K562 (cell line): ENCODE results near the gene INSR. TPM values are rescaled to one million over a fixed set of nuclear protein-coding genes. Genes with fewer than 3 reads are reported as not detected.

ENCODE experiments used
- ATAC-seq: fragments of 200-7000 bp; cut with Tn5 transposase; 3 replicates; pipeline ENCODE4 v1.9.1; 2020; ENCODE audit warnings: moderate library complexity
- BruUV-seq: library from RNA; stranded (reverse); fragments of 400-500 nt; replicated peaks from 2 replicates; lab custom pipeline; 2021; lab: Mats Ljungman, UMichigan
- CTCF ChIA-PET: fragments of 300-600 bp; formaldehyde crosslinking; extraction: SDS; loops from one replicate; lab custom pipeline; 2021; ENCODE audit warnings: low intra/inter-chr PET ratio; lab: Yijun Ruan, JAX
- POLR2A ChIA-PET: fragments of 300-600, 350-650 bp; sonication (Branson Sonifier 250); formaldehyde crosslinking; extraction: SDS; loops from one replicate; lab custom pipeline; 2021; ENCODE audit warnings: antibody characterized with exemption, inconsistent platforms; lab: Yijun Ruan, JAX
- DNase-seq, 4 experiments: peaks; one replicate each; pipeline versions ENCODE4 v3.0.0 to v3.0.0-alpha.2; 2011 to 2018; ENCODE audit warnings: low spot score in 3 of 4, mixed read lengths in 3 of 4; ENCODE audit errors: extremely low read depth in 1 of 4
- FAIRE-seq: peaks from 2 replicates; lab custom pipeline; 2011; peaks lifted over from hg19 to GRCh38; lab: Jason Lieb, UNC
- H2AFZ ChIP-seq: 2 replicates; pipeline ENCODE4 v1.6.0; 2011; ENCODE audit warnings: low read depth, low read length, control low read depth, inconsistent platforms
- H3K27ac ChIP-seq: fragments of 200-600 bp; 3 replicates; pipeline ENCODE4 v1.8.0; 2011; ENCODE audit warnings: low read depth, mild to moderate bottlenecking, control low read depth, inconsistent platforms, low read length, moderate library complexity, mixed read lengths; ENCODE audit errors: extremely low read depth
- H3K27me3 ChIP-seq, 2 experiments: fragments of 300-600 bp in 1 of 2; 2 replicates in 1 of 2; 3 replicates in 1 of 2; pipeline versions ENCODE4 v1.6.0 to v1.8.0; 2011; ENCODE audit warnings: inconsistent platforms in 2 of 2, low read length in 2 of 2, mild to moderate bottlenecking in 1 of 2, mixed read lengths in 1 of 2, moderate library complexity in 1 of 2; ENCODE audit not compliant: control insufficient read depth in 2 of 2, insufficient read depth in 2 of 2
- H3K36me3 ChIP-seq: fragments of 300-600 bp; 3 replicates; pipeline ENCODE4 v1.8.0; 2011; ENCODE audit warnings: mild to moderate bottlenecking, low read length, inconsistent platforms; ENCODE audit not compliant: control insufficient read depth, insufficient read depth
- H3K4me1 ChIP-seq, 2 experiments: fragments of 200-600 bp in 1 of 2; replicated peaks in 1 of 2; 2 replicates in 1 of 2; 3 replicates in 1 of 2; pipeline versions ENCODE4 v1.5.1 to v1.8.0; 2011; ENCODE audit warnings: inconsistent platforms in 2 of 2, low read length in 2 of 2, mild to moderate bottlenecking in 1 of 2, mixed read lengths in 1 of 2, moderate library complexity in 1 of 2; ENCODE audit not compliant: control insufficient read depth in 2 of 2, insufficient read depth in 2 of 2
- H3K4me2 ChIP-seq: 2 replicates; pipeline ENCODE4 v1.6.1; 2011; ENCODE audit warnings: low read length, control low read depth, inconsistent platforms, mixed read lengths; ENCODE audit not compliant: insufficient read depth
- H3K4me3 ChIP-seq: fragments of 200-600 bp; sonication (generic), shearing (Covaris generic); 2 replicates; pipeline ENCODE4 v1.5.1; 2016; ENCODE audit warnings: control low read depth, inconsistent platforms
- H3K79me2 ChIP-seq: fragments of 200-600 bp; 3 replicates; pipeline ENCODE4 v1.8.0; 2011; ENCODE audit warnings: low read length, inconsistent platforms; ENCODE audit not compliant: control insufficient read depth, insufficient read depth
- H3K9ac ChIP-seq, 2 experiments: 2 replicates each; pipeline versions ENCODE4 v1.6.0 to v1.6.1; 2011; ENCODE audit warnings: low read depth in 2 of 2, low read length in 2 of 2, control low read depth in 1 of 2, inconsistent platforms in 1 of 2, mild to moderate bottlenecking in 1 of 2, mixed read lengths in 1 of 2; ENCODE audit not compliant: insufficient read depth in 1 of 2
- H3K9me1 ChIP-seq: one replicate; pipeline ENCODE4 v1.6.0; 2011; ENCODE audit warnings: inconsistent platforms, mild to moderate bottlenecking, low read length, moderate library complexity; ENCODE audit not compliant: control insufficient read depth, insufficient read depth
- H3K9me3 ChIP-seq: replicated peaks from 2 replicates; pipeline ENCODE4 v1.5.1; 2011; ENCODE audit warnings: low read depth, low read length, inconsistent platforms; ENCODE audit not compliant: control insufficient read depth, insufficient read depth
- H4K20me1 ChIP-seq: replicated peaks from 2 replicates; pipeline ENCODE4 v1.6.1; 2011; ENCODE audit warnings: low read length, inconsistent platforms, mixed read lengths; ENCODE audit not compliant: control insufficient read depth, insufficient read depth
- ARID4B ChIP-seq: sonication (generic); formaldehyde crosslinking; IDR thresholded peaks from 2 replicates; pipeline ENCODE4 v1.8.0; 2022; ENCODE audit warnings: mild to moderate bottlenecking, missing genetic modification reagents
- ATF1 ChIP-seq, 2 experiments: fragments of 450-650 bp in 1 of 2; IDR thresholded peaks; 2 replicates each; pipeline ENCODE4 v1.6.1; 2016; ENCODE audit warnings: missing compliant biosample characterization in 1 of 2, missing genetic modification characterization in 1 of 2
- ATF4 ChIP-seq: fragments of 450-650 bp; formaldehyde crosslinking; IDR thresholded peaks from 2 replicates; pipeline ENCODE4 v1.4.0; 2022; ENCODE audit warnings: mild to moderate bottlenecking, moderate library complexity
- BCOR ChIP-seq: fragments of 450-650 bp; IDR thresholded peaks from 2 replicates; pipeline ENCODE4 v1.6.1; 2016
- COPS2 ChIP-seq: fragments of 450-650 bp; conservative IDR thresholded peaks from 2 replicates; pipeline ENCODE4 v1.6.1; 2016; ENCODE audit warnings: mild to moderate bottlenecking, moderate library complexity
- E2F6 ChIP-seq, 2 experiments: IDR thresholded peaks; 2 replicates each; pipeline ENCODE4 v1.6.1; 2011; ENCODE audit warnings: borderline replicate concordance in 1 of 2, control low read depth in 1 of 2, low read depth in 1 of 2, low read length in 1 of 2, mild to moderate bottlenecking in 1 of 2, mixed read lengths in 1 of 2, moderate library complexity in 1 of 2; ENCODE audit not compliant: insufficient read depth in 1 of 2, insufficient read length in 1 of 2, poor library complexity in 1 of 2, severe bottlenecking in 1 of 2; ENCODE audit errors: extremely low read depth in 1 of 2
- EHMT2 ChIP-seq: fragments of 450-650 bp; IDR thresholded peaks from 2 replicates; pipeline ENCODE4 v1.6.1; 2018; ENCODE audit warnings: antibody characterized with exemption
- MTA3 ChIP-seq: fragments of 450-650 bp; formaldehyde crosslinking; IDR thresholded peaks from 2 replicates; pipeline ENCODE4 v1.6.1; 2017; ENCODE audit warnings: mild to moderate bottlenecking, borderline replicate concordance
- NUFIP1 ChIP-seq: fragments of 450-650 bp; IDR thresholded peaks from 2 replicates; pipeline ENCODE4 v1.6.1; 2018; ENCODE audit not compliant: partially characterized antibody
- ZBTB2 ChIP-seq: fragments of 450-650 bp; IDR thresholded peaks from 2 replicates; pipeline ENCODE4 v1.6.1; 2016; ENCODE audit warnings: antibody characterized with exemption
- ZNF764 ChIP-seq: fragments of 250-450 bp; sonication (Bioruptor Pico); IDR thresholded peaks from 2 replicates; pipeline ENCODE4 v1.4.0; 2020; ENCODE audit warnings: low read depth, mild to moderate bottlenecking, moderate library complexity
- WGBS: fragments of 100-300 bp; shearing (Covaris generic); methylation state at CpG from one replicate; pipeline ENCODE4 v1.1.6; 2016; ENCODE audit warnings: low coverage, mixed read lengths; ENCODE audit not compliant: insufficient coverage; ENCODE audit errors: missing lambda C conversion rate; 5-methylcytosine and 5-hydroxymethylcytosine counted together
- in situ Hi-C: fragments of 300-500 bp; cut with MboI; formaldehyde crosslinking; loops from 4 replicates; pipeline ENCODE4 v1.15.0; 2018; ENCODE audit warnings: inconsistent platforms, mixed read lengths
- intact Hi-C: fragments of 100-400 bp; cut with micrococcal nuclease; formaldehyde crosslinking; loops from 2 replicates; pipeline ENCODE4 v1.14.2; 2022
- polyA plus RNA-seq, 8 experiments: library from polyadenylated mRNA; depleted of rRNA in 4 of 8; stranded (reverse) in 5 of 8; unstranded in 3 of 8; fragments of >200 nt; fragmentation: Nextera tagmentation in 2 of 8; fragmentation: Illumina TruSeq in 1 of 8; extraction: Ambion mirVana in 2 of 8; extraction: Trizol in 1 of 8; gene quantifications; 2 replicates each; pipeline versions ENCODE4 v1.2.1 to v1.2.3, GENCODE V29; 2011 to 2014; ENCODE audit warnings: inconsistent platforms in 1 of 8, missing spikeins in 1 of 8
- total RNA-seq, 7 experiments: library from RNA; depleted of rRNA in 6 of 7; stranded (reverse); fragments of >200 nt in 6 of 7; fragmentation: Illumina TruSeq in 2 of 7; extraction: Trizol in 2 of 7; gene quantifications; 2 replicates each; pipeline versions ENCODE4 v1.2.1 to v1.2.3, GENCODE V29; 2011 to 2021; ENCODE audit warnings: low replicate concordance in 1 of 7

INSR gene
- total and polyA plus RNA-seq, 9 of the 15 experiments (the other 6 are each of a cell fraction or from before 2014, with no cell fraction given): 0.04 to 0.88 (median 0.41) TPM

GRCh38 chr19:7106711-7107657, 187.2 kb downstream of the INSR start:
- 5% methylated on average over 10 of the region's 10 CpGs for WGBS
- intact Hi-C loops (no loop called here), in situ Hi-C loops (loop anchor here (10.0 kb wide), 1 partner anchor 228 kb away; no protein-coding TSS in a partner anchor)
- Histone ChIP-seq H3K9me1 (peaks cover 2% of the 10 kb centered on the region), H3K36me3 (no peaks in the 10 kb centered on the region), H3K9me3 (0 out of 2 replicates have a peak, but pooled peaks cover 2% of the 10 kb centered on the region), H3K27me3 (peaks cover 6 to 24% of the 10 kb centered on the region in 2 experiments; a peak in 3 of 5 replicates), H3K79me2 (no peaks in the 10 kb centered on the region), H3K9ac (no peak overlapping the region), H3K4me3 (no peak overlapping the region), H3K4me1 (peaks cover 0 to 2% of the 10 kb centered on the region in 2 experiments; a peak in 1 of 5 replicates), H2AFZ (no peak overlapping the region), H3K4me2 (no peak overlapping the region), H3K27ac (no peak overlapping the region; the same call in 2 of the 3 replicates), H4K20me1 (no peaks in the 10 kb centered on the region)
- ChIA-PET POLR2A (no interaction called here), CTCF (no interaction called here)
- DNase-seq (no peak), ATAC-seq (no peak), FAIRE-seq (peak; percentile 48)
- BruUV-seq: no TSS peak
- TF ChIP-seq ZBTB2: 0 out of 2 replicates have a peak, but pooled peaks have one; percentile 35
- no peak for TF ChIP-seq NUFIP1
- peak; percentile 47; the same call in 1 of the 2 replicates for TF ChIP-seq EHMT2
- TF ChIP-seq ATF1 (CRISPR knock-in tag; IDR thresholded peaks at IDR 0.05): no peak
- peak; percentile 79 for TF ChIP-seq ATF1 (tag; IDR thresholded peaks at IDR 0.05)
- no peak for TF ChIP-seq ARID4B (CRISPR knock-in tag)
- no peak for TF ChIP-seq E2F6 (IDR thresholded peaks at IDR 0.05; ENCODE audit: borderline replicate concordance in 1 of 2, extremely low read depth in 1 of 2, insufficient read depth in 1 of 2, insufficient read length in 1 of 2, low read depth in 1 of 2, low read length in 1 of 2, poor library complexity in 1 of 2, severe bottlenecking in 1 of 2)
- peak; percentile 14; the same call in 1 of the 2 replicates for TF ChIP-seq BCOR
- TF ChIP-seq COPS2: no peak
- TF ChIP-seq ZNF764 (CRISPR knock-in tag): no peak
- no peak for TF ChIP-seq MTA3
- TF ChIP-seq ATF4: no peak
